Epithelial cell of umbilical artery (primary cell): Measurements from ENCODE around the gene RP9. TPM values are rescaled to one million over a fixed set of nuclear protein-coding genes. Genes with fewer than 3 reads are reported as not detected.

Experiments
- total RNA-seq: library from RNA; depleted of rRNA; stranded (reverse); fragments of >200 nt; gene quantifications from 2 replicates; pipeline ENCODE4 v1.2.3, GENCODE V29; 2014

RP9 gene, protein sequence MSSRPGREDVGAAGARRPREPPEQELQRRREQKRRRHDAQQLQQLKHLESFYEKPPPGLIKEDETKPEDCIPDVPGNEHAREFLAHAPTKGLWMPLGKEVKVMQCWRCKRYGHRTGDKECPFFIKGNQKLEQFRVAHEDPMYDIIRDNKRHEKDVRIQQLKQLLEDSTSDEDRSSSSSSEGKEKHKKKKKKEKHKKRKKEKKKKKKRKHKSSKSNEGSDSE
- total RNA-seq, result 11.2 and 13.6 TPM in 2 replicates

DNA sequence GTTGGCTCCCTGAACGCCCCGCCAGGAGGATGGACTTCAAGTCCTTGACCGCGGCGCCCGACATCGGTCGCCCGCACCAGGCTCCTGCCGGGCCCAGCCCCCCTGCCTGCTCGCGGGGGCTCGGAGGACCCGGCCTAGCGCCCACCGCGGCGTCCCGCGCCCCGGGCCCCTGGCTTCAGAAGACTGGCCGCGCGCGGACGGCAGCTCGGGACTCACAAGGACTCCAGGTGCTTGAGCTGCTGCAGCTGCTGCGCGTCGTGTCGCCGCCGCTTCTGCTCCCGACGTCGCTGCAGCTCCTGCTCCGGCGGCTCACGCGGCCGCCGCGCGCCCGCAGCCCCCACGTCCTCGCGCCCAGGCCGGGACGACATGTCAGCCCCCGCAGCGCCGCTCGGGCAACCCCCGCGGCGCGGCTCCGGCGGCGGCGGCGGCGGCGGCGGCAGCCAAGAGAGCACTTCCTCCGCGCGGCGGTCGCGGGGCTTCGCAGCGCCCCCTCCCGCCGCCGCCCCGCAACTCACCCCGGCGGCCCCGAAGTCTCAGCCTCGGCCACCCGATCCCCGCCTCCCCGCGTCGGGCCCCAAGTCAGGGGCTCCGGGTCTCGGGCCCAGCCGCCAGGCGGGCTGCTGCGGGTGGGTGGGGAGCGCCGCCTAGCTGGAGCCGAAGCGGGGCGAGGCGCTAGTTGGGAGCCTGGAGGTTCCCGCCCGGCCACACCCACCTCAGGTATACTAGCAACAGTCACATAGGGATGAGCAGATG, at the start of gene RP9:
TSS of gene RP9 (minus strand) at position 400 of the 753 bp plus-strand sequence. CDS start at position 368, 32 bp downstream.

DNA sequence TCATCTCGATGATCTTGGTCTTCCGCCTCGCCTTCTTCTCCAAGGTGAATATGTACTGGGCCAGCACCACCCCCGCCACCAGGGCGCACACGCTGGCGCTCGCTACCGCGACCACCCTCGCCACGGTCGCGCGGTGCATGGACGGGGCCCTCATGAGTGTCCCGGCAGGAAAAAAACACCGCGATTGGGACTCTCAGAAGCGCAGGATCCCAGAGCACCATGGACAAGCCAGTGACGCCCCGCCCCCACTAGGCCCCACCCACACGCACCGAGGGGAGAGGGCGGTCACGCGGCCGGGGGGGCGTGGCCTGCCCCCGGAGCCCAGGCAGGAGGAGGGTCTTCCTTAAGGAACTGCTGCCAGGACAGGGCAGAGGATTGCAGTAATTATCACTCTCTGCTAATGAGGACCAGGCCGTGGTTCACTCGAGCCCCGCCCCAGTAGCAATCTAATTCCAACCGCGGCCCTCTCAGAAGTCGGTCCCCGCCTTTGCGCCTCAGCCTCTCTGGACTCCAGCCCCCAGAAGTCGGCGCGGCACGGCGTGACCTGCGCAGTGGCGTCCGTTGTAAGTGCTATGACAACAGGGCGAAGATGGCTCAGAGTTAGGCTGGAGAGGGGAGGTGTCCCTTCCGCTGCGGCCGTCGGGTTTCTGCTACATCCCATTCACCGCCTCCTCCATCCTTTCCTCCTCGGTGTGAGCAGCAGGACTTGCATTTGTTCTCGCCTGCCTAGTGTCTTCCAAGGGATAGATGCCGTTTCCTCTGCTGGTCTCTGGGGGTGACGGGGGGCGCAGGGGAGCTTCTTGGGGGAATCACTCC, 20.0 kb upstream of the RP9 start, which contains the start of gene BBS9:
TSS of gene BBS9 (plus strand) at position 575 of the 816 bp plus-strand sequence. CDS start 16,689 bp downstream, outside the sequence.

DNA sequence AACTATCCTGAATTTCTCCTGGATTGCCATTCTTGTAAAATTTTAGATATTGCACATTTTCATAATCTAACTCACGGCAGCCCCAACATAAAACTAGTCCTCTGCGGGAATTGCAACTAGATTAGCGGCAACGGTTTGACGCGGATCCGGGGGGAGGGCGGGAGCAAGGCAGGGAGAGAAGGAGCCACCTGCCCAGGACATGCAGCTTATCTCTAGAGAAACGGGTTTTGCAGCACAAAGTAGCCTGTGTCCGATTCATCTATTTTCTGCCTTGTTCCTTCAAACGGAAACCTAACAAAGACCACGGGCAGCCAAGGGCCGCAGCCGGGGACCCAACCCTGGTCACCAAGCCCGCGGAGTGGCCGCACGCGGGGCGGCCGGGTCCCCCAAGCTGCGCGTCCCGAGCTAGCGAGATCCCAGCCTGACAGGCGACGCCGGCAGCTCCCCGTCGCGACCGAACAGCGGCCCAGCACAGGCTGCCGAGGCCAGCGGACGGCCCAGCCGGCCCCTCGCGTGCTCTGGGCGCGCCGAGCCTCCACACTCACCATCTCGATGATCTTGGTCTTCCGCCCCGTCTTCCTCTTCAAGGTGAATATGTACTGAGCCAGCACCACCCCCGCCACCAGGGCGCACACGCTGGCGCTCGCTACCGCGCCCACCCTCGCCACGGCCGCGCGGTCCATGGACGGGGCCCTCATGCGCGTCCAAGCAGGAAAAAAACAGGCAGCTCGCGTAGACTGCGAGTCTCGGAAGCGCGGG, 47.0 kb downstream of the RP9 start, which contains the start of gene NT5C3A:
TSS of gene NT5C3A (minus strand) at position 754 of the 759 bp plus-strand sequence. CDS start at position 683, 71 bp downstream.

Other genes starting within 250 kb of the RP9 start
- gene KBTBD2, start 217.6 kb downstream of the RP9 start, total RNA-seq, result 62.9 and 81.2 TPM in 2 replicates
- 109 and 145 TPM in 2 replicates for gene FKBP9, start 152.0 kb downstream of the RP9 start, total RNA-seq
- gene NT5C3A, start 46.6 kb downstream of the RP9 start, total RNA-seq, result 21.4 and 25.1 TPM in 2 replicates
- gene BBS9, start 20.2 kb upstream of the RP9 start, total RNA-seq, result 11.4 and 15.8 TPM in 2 replicates